H9 (cell line): ENCODE data around the gene PICALM. TPM values are rescaled to one million over a fixed set of nuclear protein-coding genes. Genes with fewer than 3 reads are reported as not detected.

Experiments
- DNase-seq: peaks from one replicate; pipeline ENCODE4 v3.0.0-alpha.2; 2017
- H2AFZ ChIP-seq: one replicate; pipeline ENCODE4 v1.6.1; 2013; ENCODE audit warnings: mild to moderate bottlenecking, low read length, control low read depth, moderate library complexity
- H2AK5ac ChIP-seq: 2 replicates; pipeline ENCODE4 v1.6.1; 2013; ENCODE audit warnings: low read length, control low read depth, mixed read lengths; ENCODE audit not compliant: insufficient read length
- H2BK120ac ChIP-seq: one replicate; pipeline ENCODE4 v1.6.1; 2013; ENCODE audit warnings: low read depth, mild to moderate bottlenecking, low read length, control low read depth, inconsistent platforms; ENCODE audit not compliant: poor library complexity, severe bottlenecking
- H2BK12ac ChIP-seq: 2 replicates; pipeline ENCODE4 v1.6.1; 2013; ENCODE audit warnings: low read length, control low read depth, mixed read lengths, low read depth; ENCODE audit not compliant: insufficient read length
- H2BK15ac ChIP-seq: 2 replicates; pipeline ENCODE4 v1.6.1; 2013; ENCODE audit warnings: low read depth, low read length, control low read depth
- H2BK20ac ChIP-seq: one replicate; pipeline ENCODE4 v1.6.1; 2013; ENCODE audit warnings: low read depth, mild to moderate bottlenecking, low read length, control low read depth, inconsistent platforms; ENCODE audit not compliant: poor library complexity, severe bottlenecking
- H2BK5ac ChIP-seq: 2 replicates; pipeline ENCODE4 v1.6.1; 2013; ENCODE audit warnings: low read length, control low read depth, mixed read lengths; ENCODE audit not compliant: insufficient read length
- H3K14ac ChIP-seq: 2 replicates; pipeline ENCODE4 v1.6.1; 2013; ENCODE audit warnings: low read length, control low read depth; ENCODE audit not compliant: insufficient read depth
- H3K18ac ChIP-seq: 2 replicates; pipeline ENCODE4 v1.6.1; 2013; ENCODE audit warnings: low read depth, mild to moderate bottlenecking, mixed read lengths, low read length, control low read depth; ENCODE audit not compliant: insufficient read length
- H3K23ac ChIP-seq: 2 replicates; pipeline ENCODE4 v1.6.1; 2013; ENCODE audit warnings: low read length, control low read depth, mixed read lengths, low read depth; ENCODE audit not compliant: insufficient read length
- H3K23me2 ChIP-seq: 2 replicates; pipeline ENCODE4 v1.6.1; 2013; ENCODE audit warnings: low read depth, mild to moderate bottlenecking, mixed read lengths, low read length, control low read depth; ENCODE audit not compliant: insufficient read length, poor library complexity, severe bottlenecking
- H3K27ac ChIP-seq: 2 replicates; pipeline ENCODE4 v1.5.1; 2013; ENCODE audit warnings: low read length, control low read depth, mixed read lengths, low read depth; ENCODE audit not compliant: insufficient read length
- H3K27me3 ChIP-seq: 2 replicates; pipeline ENCODE4 v1.6.1; 2013; ENCODE audit warnings: low read length, control low read depth, inconsistent platforms; ENCODE audit not compliant: insufficient read depth
- H3K4ac ChIP-seq: 2 replicates; pipeline ENCODE4 v1.6.1; 2013; ENCODE audit warnings: low read depth, mild to moderate bottlenecking, control low read depth, inconsistent platforms, low read length, moderate library complexity
- H3K4me1 ChIP-seq: 2 replicates; pipeline ENCODE4 v1.6.1; 2013; ENCODE audit warnings: low read length, control low read depth, inconsistent platforms; ENCODE audit not compliant: insufficient read depth
- H3K4me2 ChIP-seq: 2 replicates; pipeline ENCODE4 v1.6.1; 2013; ENCODE audit warnings: low read length, control low read depth, mixed read lengths; ENCODE audit not compliant: insufficient read length, insufficient read depth
- H3K56ac ChIP-seq: 2 replicates; pipeline ENCODE4 v1.6.1; 2013; ENCODE audit warnings: low read depth, mild to moderate bottlenecking, mixed read lengths, low read length, control low read depth; ENCODE audit not compliant: insufficient read length
- H3K79me1 ChIP-seq: 2 replicates; pipeline ENCODE4 v1.6.1; 2013; ENCODE audit warnings: low read depth, mild to moderate bottlenecking, moderate library complexity, low read length, control low read depth, inconsistent platforms; ENCODE audit not compliant: insufficient read depth, poor library complexity, severe bottlenecking
- H3K79me2 ChIP-seq: 2 replicates; pipeline ENCODE4 v1.6.1; 2013; ENCODE audit warnings: low read length, control low read depth, inconsistent platforms; ENCODE audit not compliant: insufficient read depth
- H3K9ac ChIP-seq: 2 replicates; pipeline ENCODE4 v1.6.1; 2013; ENCODE audit warnings: low read length, control low read depth, mixed read lengths; ENCODE audit not compliant: insufficient read length; ENCODE audit errors: extremely low read depth
- H3K9me3 ChIP-seq: one replicate; pipeline ENCODE4 v1.6.1; 2013; ENCODE audit warnings: low read depth, low read length, inconsistent platforms; ENCODE audit not compliant: control insufficient read depth
- H3T11ph ChIP-seq: one replicate; pipeline ENCODE4 v1.6.1; 2013; ENCODE audit warnings: mild to moderate bottlenecking, low read length, control low read depth, inconsistent platforms
- H4K20me1 ChIP-seq: one replicate; pipeline ENCODE4 v1.6.1; 2013; ENCODE audit not compliant: control insufficient read depth, insufficient read length, insufficient read depth
- H4K5ac ChIP-seq: 2 replicates; pipeline ENCODE4 v1.6.1; 2013; ENCODE audit warnings: low read depth, mild to moderate bottlenecking, mixed read lengths, low read length, control low read depth; ENCODE audit not compliant: insufficient read length
- H4K8ac ChIP-seq: replicated peaks from 2 replicates; pipeline ENCODE4 v1.6.1; 2013; ENCODE audit warnings: low read length, control low read depth, mixed read lengths, low read depth; ENCODE audit not compliant: insufficient read length
- H4K91ac ChIP-seq: 2 replicates; pipeline ENCODE4 v1.6.1; 2013; ENCODE audit warnings: low read depth, mild to moderate bottlenecking, moderate library complexity, mixed read lengths, low read length, control low read depth; ENCODE audit not compliant: insufficient read length
- H3K27ac Mint-ChIP-seq, 3 experiments: 2 replicates in 2 of 3; 3 replicates in 1 of 3; pipeline ENCODE4 v1.8.0; 2020 to 2021; ENCODE audit warnings: mixed read lengths in 3 of 3, mild to moderate bottlenecking in 1 of 3, moderate library complexity in 1 of 3
- H3K27me3 Mint-ChIP-seq: 2 replicates; pipeline ENCODE4 v1.8.0; 2021; ENCODE audit warnings: low read depth, mild to moderate bottlenecking, moderate library complexity, mixed read lengths
- H3K36me3 Mint-ChIP-seq, 3 experiments: 2 replicates in 2 of 3; 3 replicates in 1 of 3; pipeline ENCODE4 v1.8.0; 2020 to 2021; ENCODE audit warnings: low read depth in 3 of 3, mixed read lengths in 3 of 3; ENCODE audit not compliant: insufficient read depth in 1 of 3
- H3K4me1 Mint-ChIP-seq, 2 experiments: 2 replicates each; pipeline ENCODE4 v1.8.0; 2020; ENCODE audit warnings: mixed read lengths in 2 of 2
- H3K4me3 Mint-ChIP-seq, 2 experiments: 2 replicates in 1 of 2; 3 replicates in 1 of 2; pipeline ENCODE4 v1.8.0; 2020 to 2021; ENCODE audit warnings: mild to moderate bottlenecking in 2 of 2, mixed read lengths in 2 of 2, moderate library complexity in 1 of 2
- H3K9me3 Mint-ChIP-seq, 2 experiments: 2 replicates in 1 of 2; 3 replicates in 1 of 2; pipeline ENCODE4 v1.8.0; 2020; ENCODE audit warnings: mild to moderate bottlenecking in 2 of 2, mixed read lengths in 2 of 2, moderate library complexity in 1 of 2
- CTCF ChIP-seq: fragments of 200-600 bp; sonication (generic); conservative IDR thresholded peaks from 3 replicates; pipeline ENCODE4 v1.8.0; 2021; ENCODE audit warnings: antibody characterized with exemption, mild to moderate bottlenecking
- WGBS: extraction: QIAGEN DNeasy Blood & Tissue Kit; methylation state at CpG from one replicate; pipeline ENCODE4 v1.1.7; 2013; ENCODE audit warnings: missing lambda C conversion rate, low lambda C conversion rate, mixed read lengths; ENCODE audit not compliant: insufficient read length; ENCODE audit errors: extremely low coverage; 5-methylcytosine and 5-hydroxymethylcytosine counted together
- total RNA-seq: library from RNA; stranded (reverse); gene quantifications from 2 replicates; pipeline ENCODE4 v1.2.1, GENCODE V29; 2021

PICALM gene
- total RNA-seq, 1 experiment from 2014 or later: 76.4 TPM

GRCh38 chr11:85947431-85948272 lies 121.2 kb downstream of the PICALM start:
- no peak overlapping the region for H3K18ac ChIP-seq
- no CpG with 5 or more reads among the region's 5 CpGs for WGBS
- peaks cover 7 to 11% (median 7%) of the 10 kb centered on the region in 3 experiments; a peak in 6 of 7 replicates for H3K36me3 Mint-ChIP-seq
- H3K56ac ChIP-seq: no peak overlapping the region
- H3K27ac ChIP-seq: no peak overlapping the region
- H3K4me3 Mint-ChIP-seq: no peak overlapping the region
- H3K14ac ChIP-seq: no peak overlapping the region
- no peak overlapping the region for H4K91ac ChIP-seq
- no peaks in the 10 kb centered on the region for H3K27me3 Mint-ChIP-seq
- H2AFZ ChIP-seq: no peak overlapping the region
- H2BK15ac ChIP-seq: no peak overlapping the region
- H3K4me1 Mint-ChIP-seq: no peaks in the 10 kb centered on the region
- H4K20me1 ChIP-seq: no peaks in the 10 kb centered on the region
- H3K27me3 ChIP-seq: no peaks in the 10 kb centered on the region
- H3K4me1 ChIP-seq: no peaks in the 10 kb centered on the region
- no peak for DNase-seq
- H3K9ac ChIP-seq: no peak overlapping the region
- H2BK12ac ChIP-seq: no peak overlapping the region
- H3K23ac ChIP-seq: no peak overlapping the region
- no peaks in the 10 kb centered on the region for H3K23me2 ChIP-seq
- no peak overlapping the region for H3T11ph ChIP-seq
- no peaks in the 10 kb centered on the region for H3K9me3 ChIP-seq
- no peak overlapping the region for H2AK5ac ChIP-seq
- no peak overlapping the region for H3K4me2 ChIP-seq
- H4K8ac ChIP-seq: no peak overlapping the region
- H2BK120ac ChIP-seq: no peak overlapping the region
- no peak overlapping the region for H2BK5ac ChIP-seq
- TF ChIP-seq CTCF: no peak
- no peaks in the 10 kb centered on the region for H3K79me2 ChIP-seq
- no peaks in the 10 kb centered on the region for H3K79me1 ChIP-seq
- H3K27ac Mint-ChIP-seq: no peak overlapping the region; a peak in 1 of 7 replicates
- H3K9me3 Mint-ChIP-seq: peaks cover 0 to 7% of the 10 kb centered on the region in 2 experiments; a peak in 4 of 5 replicates
- H3K4ac ChIP-seq: no peak overlapping the region
- H2BK20ac ChIP-seq: no peak overlapping the region
- no peak overlapping the region for H4K5ac ChIP-seq
